GM23338 (cell line): Measurements from ENCODE around the gene CCDC60. TPM values are rescaled to one million over a fixed set of nuclear protein-coding genes. Genes with fewer than 3 reads are reported as not detected.

Experiments used
- ATAC-seq: fragments of 200-7000 bp; cut with Tn5 transposase; 3 replicates; pipeline ENCODE4 v1.9.1; 2020
- DNase-seq: peaks from one replicate; pipeline ENCODE4 v3.0.0-alpha.2; 2015; ENCODE audit warnings: low spot score
- H2AFZ ChIP-seq: fragments of 200-600 bp; sonication (generic); 2 replicates; pipeline ENCODE4 v1.8.0; 2016; ENCODE audit warnings: antibody characterized with exemption, mild to moderate bottlenecking, moderate library complexity
- H3F3A ChIP-seq: fragments of 200-600 bp; sonication (generic); replicated peaks from 2 replicates; pipeline ENCODE4 v1.8.0; 2017; ENCODE audit warnings: antibody characterized with exemption, mixed run types, low read depth
- H3K27ac ChIP-seq: fragments of 200-600 bp; sonication (generic); 2 replicates; pipeline ENCODE4 v1.6.1; 2016; ENCODE audit warnings: low read depth
- H3K27me3 ChIP-seq: fragments of 200-600 bp; sonication (generic); 2 replicates; pipeline ENCODE4 v1.8.0; 2016; ENCODE audit warnings: mild to moderate bottlenecking, mixed run types, moderate library complexity; ENCODE audit not compliant: insufficient read depth
- H3K36me3 ChIP-seq: fragments of 200-600 bp; sonication (generic); 2 replicates; pipeline ENCODE4 v1.8.0; 2016; ENCODE audit warnings: mild to moderate bottlenecking; ENCODE audit not compliant: insufficient read depth
- H3K4me1 ChIP-seq: fragments of 200-600 bp; sonication (generic); 2 replicates; pipeline ENCODE4 v1.8.0; 2016; ENCODE audit warnings: mild to moderate bottlenecking, moderate library complexity; ENCODE audit not compliant: insufficient read depth
- H3K4me2 ChIP-seq: fragments of 200-600 bp; sonication (generic); 2 replicates; pipeline ENCODE4 v1.7.1; 2017; ENCODE audit warnings: mixed run types
- H3K4me3 ChIP-seq: fragments of 200-600 bp; sonication (generic); 2 replicates; pipeline ENCODE4 v1.6.1; 2016; ENCODE audit warnings: mixed run types
- H3K79me2 ChIP-seq: fragments of 200-600 bp; sonication (generic); replicated peaks from 2 replicates; pipeline ENCODE4 v1.8.0; 2017; ENCODE audit warnings: mild to moderate bottlenecking; ENCODE audit not compliant: insufficient read depth
- H3K9me2 ChIP-seq: fragments of 200-600 bp; sonication (generic); 2 replicates; pipeline ENCODE4 v1.8.0; 2017; ENCODE audit not compliant: insufficient read depth
- H4K20me1 ChIP-seq: fragments of 200-600 bp; sonication (generic); replicated peaks from 2 replicates; pipeline ENCODE4 v1.8.0; 2017; ENCODE audit warnings: mild to moderate bottlenecking; ENCODE audit not compliant: insufficient read depth
- H3K27ac Mint-ChIP-seq: 2 replicates; pipeline ENCODE4 v1.8.0; 2020; ENCODE audit warnings: inconsistent platforms, mild to moderate bottlenecking, moderate library complexity, mixed read lengths
- H3K27me3 Mint-ChIP-seq: 3 replicates; pipeline ENCODE4 v1.8.0; 2022; ENCODE audit warnings: low read depth, mild to moderate bottlenecking, moderate library complexity, mixed read lengths, inconsistent platforms; ENCODE audit not compliant: insufficient read depth, poor library complexity
- H3K36me3 Mint-ChIP-seq: 3 replicates; pipeline ENCODE4 v1.8.0; 2021; ENCODE audit warnings: low read depth, mild to moderate bottlenecking, inconsistent platforms, moderate library complexity, mixed read lengths
- H3K4me1 Mint-ChIP-seq: 3 replicates; pipeline ENCODE4 v1.8.0; 2020; ENCODE audit warnings: mild to moderate bottlenecking, inconsistent platforms, mixed read lengths
- H3K4me3 Mint-ChIP-seq: 3 replicates; pipeline ENCODE4 v1.8.0; 2021; ENCODE audit warnings: moderate library complexity, mild to moderate bottlenecking, inconsistent platforms, mixed read lengths
- H3K9me3 Mint-ChIP-seq: 3 replicates; pipeline ENCODE4 v1.8.0; 2020; ENCODE audit warnings: moderate library complexity, mild to moderate bottlenecking, inconsistent platforms, mixed read lengths
- CTCF ChIP-seq, 2 experiments: fragments of 200-600 bp in 1 of 2; sonication (generic) in 1 of 2; conservative IDR thresholded peaks; 2 replicates each; pipeline versions ENCODE4 v1.5.1 to v1.6.1; 2016 to 2017; ENCODE audit warnings: antibody characterized with exemption in 2 of 2, low read depth in 2 of 2, mild to moderate bottlenecking in 2 of 2, moderate library complexity in 1 of 2
- EZH2 ChIP-seq: fragments of 200-600 bp; sonication (generic); IDR thresholded peaks from one replicate; pipeline ENCODE4 v1.8.0; 2017; ENCODE audit warnings: antibody characterized with exemption, mild to moderate bottlenecking, low read depth; ENCODE audit not compliant: unreplicated experiment
- EZH2phosphoT487 ChIP-seq: fragments of 200-600 bp; sonication (generic); IDR thresholded peaks from one replicate; pipeline ENCODE4 v1.8.1; 2018; ENCODE audit warnings: antibody characterized with exemption; ENCODE audit not compliant: unreplicated experiment
- JUNB ChIP-seq: IDR thresholded peaks from one replicate; pipeline ENCODE4 v1.6.1; 2016; ENCODE audit warnings: antibody characterized with exemption; ENCODE audit not compliant: unreplicated experiment
- NANOG ChIP-seq: IDR thresholded peaks from 2 replicates; pipeline ENCODE4 v1.6.1; 2016; ENCODE audit warnings: antibody characterized with exemption, borderline replicate concordance
- POLR2AphosphoS5 ChIP-seq: IDR thresholded peaks from 2 replicates; pipeline ENCODE4 v1.6.1; 2016; ENCODE audit warnings: antibody characterized with exemption, low read depth
- REST ChIP-seq: IDR thresholded peaks from one replicate; pipeline ENCODE4 v1.6.1; 2018; ENCODE audit warnings: antibody characterized with exemption; ENCODE audit not compliant: unreplicated experiment
- ZNF114 ChIP-seq: fragments of 250-450 bp; sonication (Bioruptor Pico); IDR thresholded peaks from 2 replicates; pipeline ENCODE4 v1.5.0; 2020; ENCODE audit warnings: mild to moderate bottlenecking, moderate library complexity
- ZNF331 ChIP-seq: fragments of 250-450 bp; sonication (Bioruptor Pico); IDR thresholded peaks from 2 replicates; pipeline ENCODE4 v1.5.0; 2020; ENCODE audit warnings: low read depth, mild to moderate bottlenecking, moderate library complexity
- ZNF462 ChIP-seq: fragments of 250-450 bp; sonication (Bioruptor Pico); IDR thresholded peaks from 2 replicates; pipeline ENCODE4 v1.5.0; 2020; ENCODE audit warnings: mild to moderate bottlenecking, moderate library complexity
- polyA plus RNA-seq: library from polyadenylated mRNA; unstranded; fragments of >200 nt; fragmentation: Nextera tagmentation; extraction: Ambion mirVana; gene quantifications from 2 replicates; pipeline ENCODE4 v1.2.1, GENCODE V29; 2016
- total RNA-seq: library from RNA; depleted of rRNA; stranded (reverse); fragments of >200 nt; shearing (Covaris generic); gene quantifications from 2 replicates; pipeline ENCODE4 v1.2.3, GENCODE V29; 2014

CCDC60 gene
- total and polyA plus RNA-seq, 2 experiments from 2014 or later, result 0.53 TPM; not detected in 1

GRCh38 chr12:119460876-119461275 is 126.3 kb downstream of the CCDC60 start:
- peaks cover 21% of the 10 kb centered on the region for H3K4me1 Mint-ChIP-seq
- Histone ChIP-seq H3K9me2 (peaks cover 14% of the 10 kb centered on the region), H3K4me2 (no peak overlapping the region), H3K27ac (no peak overlapping the region), H3F3A (no peaks in the 10 kb centered on the region), H3K36me3 (no peaks in the 10 kb centered on the region), H3K27me3 (no peaks in the 10 kb centered on the region), H3K4me3 (no peak overlapping the region), H3K4me1 (peaks cover 23% of the 10 kb centered on the region), H4K20me1 (no peaks in the 10 kb centered on the region), H2AFZ (no peak overlapping the region), H3K79me2 (no peaks in the 10 kb centered on the region)
- H3K27ac Mint-ChIP-seq, result no peak overlapping the region
- DNase-seq (no peak), ATAC-seq (no peak)
- H3K27me3 Mint-ChIP-seq, result peaks cover 2% of the 10 kb centered on the region
- H3K36me3 Mint-ChIP-seq, result peaks cover 9% of the 10 kb centered on the region
- no peak for TF ChIP-seq EZH2phosphoT487
- no peak for TF ChIP-seq NANOG
- TF ChIP-seq REST, result no peak
- no peak for TF ChIP-seq POLR2AphosphoS5
- no peak overlapping the region for H3K4me3 Mint-ChIP-seq
- H3K9me3 Mint-ChIP-seq, result peaks cover 22% of the 10 kb centered on the region

- no peak overlapping the region for H3K4me3 ChIP-seq
- ATAC-seq (no peak), DNase-seq (no peak)
- peaks cover 9% of the 10 kb centered on the region; the same call in 2 of the 3 replicates for H3K36me3 Mint-ChIP-seq
- no peak overlapping the region for H3K27ac Mint-ChIP-seq
- peaks cover 18% of the 10 kb centered on the region; the same call in 2 of the 3 replicates for H3K4me1 Mint-ChIP-seq
- H4K20me1 ChIP-seq, result no peaks in the 10 kb centered on the region
- no peak overlapping the region for H3K4me3 Mint-ChIP-seq
- no peaks in the 10 kb centered on the region for H3K27me3 ChIP-seq
- H3K9me2 ChIP-seq, result peaks cover 6% of the 10 kb centered on the region
- peaks cover 4% of the 10 kb centered on the region for H3K27me3 Mint-ChIP-seq
- no peaks in the 10 kb centered on the region; the same call in 1 of the 2 replicates for H3K36me3 ChIP-seq
- no peaks in the 10 kb centered on the region for H3K79me2 ChIP-seq
- peak overlapping the region; percentile 66 for H2AFZ ChIP-seq
- H3F3A ChIP-seq, result no peaks in the 10 kb centered on the region
- peaks cover 26% of the 10 kb centered on the region; the same call in 2 of the 3 replicates for H3K9me3 Mint-ChIP-seq
- no peak overlapping the region for H3K4me2 ChIP-seq
- no peak overlapping the region for H3K27ac ChIP-seq
- H3K4me1 ChIP-seq, result peaks cover 23% of the 10 kb centered on the region
- TF ChIP-seq ZNF462 (CRISPR knock-in tag), result no peak
- TF ChIP-seq EZH2, result no peak
- TF ChIP-seq ZNF331 (CRISPR knock-in tag), result no peak
- TF ChIP-seq POLR2AphosphoS5, result no peak
- TF ChIP-seq ZNF114 (CRISPR knock-in tag), result no peak
- TF ChIP-seq CTCF (conservative IDR thresholded peaks at IDR 0.05; ENCODE audit: low read depth in 2 of 2), result no peak
- no peak for TF ChIP-seq NANOG
- TF ChIP-seq JUNB, result no peak
Observed at GRCh38 chr12:119461636-119462214, 127.2 kb downstream of the CCDC60 start.
